NCI-H2107 (cell line): ENCODE results near the gene G6PD.

ENCODE experiments used
- DNase-seq: peaks from one replicate; lab custom pipeline; 2025; lab: John Stamatoyannopoulos, UW

G6PD gene

DNA sequence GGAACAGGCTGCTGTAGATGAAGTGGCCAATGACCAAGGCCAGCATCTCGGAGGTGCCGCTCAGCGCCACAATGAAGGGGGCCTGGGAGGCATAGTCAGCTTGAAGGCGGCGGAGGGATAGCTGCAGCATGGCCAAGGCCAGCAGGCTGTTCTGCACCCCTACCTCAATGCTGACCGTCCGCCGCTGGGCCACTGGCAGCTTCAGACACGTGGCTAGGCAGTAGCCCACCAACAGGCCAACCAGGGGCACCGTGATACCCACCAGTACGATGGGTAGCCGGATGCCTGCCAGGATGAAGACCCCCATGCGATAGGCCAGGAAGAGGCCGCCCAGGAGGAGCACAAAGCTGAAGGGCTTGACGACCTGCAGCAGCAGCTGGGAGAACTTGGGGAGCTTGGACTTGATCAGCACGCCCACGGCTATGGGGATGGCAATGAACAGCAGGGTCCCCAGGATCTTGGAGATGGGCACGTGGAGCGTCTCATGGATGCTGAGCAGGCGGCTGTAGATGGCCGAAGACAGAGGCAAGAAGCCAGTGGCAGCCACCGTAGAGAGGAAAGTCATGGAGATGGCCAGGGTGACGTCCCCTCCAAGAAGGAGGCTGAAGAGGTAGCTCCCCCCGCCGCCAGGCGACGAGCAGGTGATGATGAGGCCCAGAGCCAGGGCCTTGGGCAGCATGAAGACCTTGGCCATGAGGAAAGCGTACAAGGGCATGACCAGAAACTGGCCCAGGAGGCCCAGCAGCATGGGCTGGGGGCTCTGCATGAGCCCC is 58.9 kb downstream of the G6PD start:
- no peak for DNase-seq

DNA sequence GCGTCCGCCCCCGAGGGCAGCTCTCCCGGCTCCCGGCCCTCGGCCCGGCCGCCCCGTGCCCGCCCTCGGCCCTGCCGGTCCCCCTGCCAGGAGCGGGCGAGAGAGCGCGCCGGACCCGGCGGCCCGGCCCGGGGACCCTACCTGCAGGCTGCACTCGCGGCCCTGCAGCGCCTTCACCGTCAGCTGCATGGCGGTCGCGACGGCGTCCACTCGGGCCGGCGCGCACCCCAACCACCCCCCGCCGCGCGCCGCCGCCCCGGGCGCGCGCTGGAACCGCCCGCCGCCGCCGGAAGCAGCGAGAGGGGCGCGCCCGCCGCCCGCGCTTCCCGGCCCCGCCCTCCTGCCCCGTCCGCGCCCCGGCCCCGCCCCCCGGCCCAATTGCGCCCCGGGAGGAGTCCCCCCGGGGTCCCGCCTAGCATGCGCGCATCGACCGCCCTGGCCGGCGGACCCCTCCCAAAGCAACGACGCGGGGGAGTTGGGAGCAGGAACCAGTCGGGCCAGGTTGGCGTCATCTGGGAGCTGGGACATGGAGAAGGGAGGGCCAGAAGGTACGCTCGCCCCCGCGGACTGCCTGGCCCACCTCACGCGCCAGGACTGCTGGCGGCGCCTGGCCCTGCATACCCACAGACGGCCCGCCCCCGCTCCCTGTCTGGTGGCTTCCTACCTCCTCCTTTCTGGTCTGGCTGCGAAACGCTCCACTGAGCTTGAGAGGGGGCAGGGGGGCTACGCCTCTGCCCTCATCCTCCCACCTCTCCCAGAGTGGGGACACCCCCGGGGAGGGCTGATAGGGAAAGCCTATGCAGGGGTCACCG is 60.0 kb downstream of the G6PD start, which contains the start of gene UBL4A:
Gene UBL4A, minus strand, starts transcription at position 220 of the 812 bp plus-strand sequence. Its CDS starts 31 bp downstream, at position 189.
- no peak for DNase-seq

DNA sequence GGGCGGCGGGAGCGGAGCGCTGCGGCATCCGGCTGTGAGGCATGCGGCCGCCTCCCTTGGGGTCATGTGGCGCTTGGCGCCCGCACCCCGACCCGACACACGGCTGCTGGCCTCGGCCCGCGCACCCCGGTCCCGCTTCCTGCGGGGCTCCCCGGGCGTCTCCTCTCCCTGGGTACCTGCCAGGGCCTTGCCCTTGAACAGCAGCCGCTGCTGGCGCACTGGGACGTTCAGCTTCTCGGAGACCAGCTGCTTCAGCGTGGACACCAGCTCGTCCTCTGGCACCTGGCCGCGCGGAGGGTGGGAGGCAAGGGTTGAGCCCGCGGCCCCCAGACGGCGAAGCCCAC is 60.6 kb downstream of the G6PD start:
- no peak for DNase-seq

DNA sequence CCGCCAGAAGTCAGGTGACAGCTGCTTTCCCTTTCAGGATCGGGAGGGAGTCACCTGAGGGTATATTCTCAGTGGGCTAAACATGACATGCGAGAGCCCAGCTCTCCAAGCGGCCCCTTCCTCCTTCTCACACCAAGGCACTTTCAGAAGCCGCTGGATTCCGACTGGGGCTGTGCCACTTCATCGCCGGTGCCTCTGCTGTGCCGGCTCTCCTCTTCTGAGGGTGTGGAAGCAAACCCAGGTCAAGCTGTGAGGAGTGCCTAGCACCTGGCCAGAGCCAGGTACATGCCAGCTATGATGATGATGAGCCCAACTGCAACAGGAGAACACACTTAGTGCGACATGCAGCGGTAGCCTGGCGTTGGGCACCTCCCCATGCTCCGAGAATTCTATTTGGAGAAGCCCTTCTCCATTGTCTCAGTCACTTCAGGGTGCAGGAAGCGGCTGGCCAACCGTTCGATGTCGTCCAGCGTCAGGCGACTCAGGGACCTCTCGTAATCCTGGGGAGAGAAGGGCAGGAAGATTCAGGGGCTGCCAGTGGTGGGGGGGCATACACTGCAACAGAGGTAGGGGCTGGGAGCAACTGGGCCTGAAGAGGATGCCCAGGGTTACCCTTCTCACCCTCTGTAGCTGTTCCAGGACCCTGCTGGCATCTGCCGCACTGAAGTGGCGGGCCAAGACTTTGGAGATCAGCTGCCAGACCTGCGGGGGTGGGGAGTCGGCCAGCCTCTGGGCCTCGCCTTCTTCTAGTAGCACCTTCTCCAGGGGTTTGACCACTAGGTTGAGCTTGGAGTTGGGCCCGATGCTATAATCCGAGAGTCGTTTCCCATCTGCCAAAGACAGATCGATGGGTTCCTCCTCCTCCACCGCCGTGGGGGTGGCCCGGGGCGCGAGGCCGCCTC is 61.2 kb downstream of the G6PD start:
- DNase-seq, result no peak

DNA sequence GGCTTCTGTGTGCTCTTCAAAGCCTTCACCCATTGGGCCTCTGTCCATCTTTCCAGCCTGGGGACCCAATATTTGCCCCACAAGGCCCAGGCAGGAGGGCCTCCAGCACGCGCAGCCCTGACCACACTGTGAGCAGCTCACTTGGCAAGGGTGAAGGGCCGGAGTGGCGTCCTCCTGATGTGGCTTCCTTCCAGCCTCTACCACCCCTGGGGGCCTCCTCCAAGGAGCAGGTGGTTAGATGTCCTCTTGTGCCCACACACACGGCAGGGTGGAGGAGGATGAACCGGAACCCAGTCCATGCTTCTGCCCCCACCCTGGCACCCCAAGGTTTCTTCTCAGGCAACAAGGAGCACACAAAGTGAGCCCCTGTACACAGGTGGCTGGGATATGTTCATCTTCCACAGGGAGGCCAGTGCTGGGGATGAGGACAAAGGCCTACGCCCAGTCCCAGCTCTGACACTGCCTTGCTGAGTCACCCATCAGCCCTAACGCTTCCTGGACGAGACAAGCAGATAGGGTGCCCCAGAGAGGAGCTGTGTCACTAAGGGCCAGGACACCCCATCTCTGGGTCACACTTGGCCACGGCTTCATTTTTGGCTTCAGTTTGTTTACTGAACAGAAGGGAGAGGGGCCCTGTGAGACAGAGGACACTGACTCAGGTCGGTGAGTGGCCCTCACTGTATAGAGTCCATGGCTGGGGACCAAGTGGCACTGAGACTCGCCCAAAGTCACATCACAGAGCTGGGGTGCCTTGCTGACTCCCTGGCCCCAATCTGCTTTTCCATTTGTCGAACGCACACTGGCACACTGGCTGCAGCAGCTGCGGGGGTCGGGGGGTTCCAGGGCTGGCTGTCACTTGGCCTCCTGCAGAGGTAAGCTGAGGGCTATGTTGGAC is 62.1 kb downstream of the G6PD start:
- DNase-seq, result no peak

DNA sequence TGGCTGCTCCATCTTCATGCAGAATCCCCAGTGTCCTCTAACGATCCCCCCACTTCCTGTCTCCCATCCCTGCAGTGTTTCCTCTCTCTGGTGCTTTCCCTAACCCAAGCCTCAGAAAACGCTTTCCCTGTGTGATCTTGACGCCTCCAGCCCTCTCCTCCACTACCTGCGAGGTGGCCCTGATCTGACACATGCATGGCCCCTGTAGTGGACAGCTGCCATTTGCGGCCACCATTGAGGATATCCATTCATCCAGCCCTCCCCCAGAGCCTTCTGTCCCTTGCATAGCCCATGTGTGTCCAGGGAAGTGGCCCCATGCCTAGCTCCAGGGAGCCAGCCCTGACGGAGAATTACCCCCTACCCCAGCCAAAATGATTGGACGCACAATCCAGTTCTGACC is 63.3 kb downstream of the G6PD start:
- no peak for DNase-seq

DNA sequence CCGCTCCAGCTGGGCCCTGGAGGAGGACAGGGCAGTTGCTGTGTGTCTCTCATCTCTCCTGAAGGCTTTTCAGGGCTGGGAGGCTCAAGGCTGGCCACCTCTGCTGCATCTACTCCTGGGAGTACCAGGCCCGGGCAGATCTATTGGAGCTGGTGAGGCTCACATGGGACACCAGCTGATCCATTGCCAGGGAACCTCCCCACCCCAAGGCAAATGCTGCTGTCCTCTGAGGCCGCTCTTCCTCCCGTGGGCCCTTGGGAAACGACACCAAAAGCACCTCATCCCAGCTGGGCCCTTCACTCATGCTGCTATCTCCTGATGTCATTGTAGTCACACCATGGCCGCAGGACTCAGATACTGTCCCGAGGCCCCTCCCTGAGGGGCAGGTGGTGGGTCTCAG is 63.9 kb downstream of the G6PD start:
- no peak for DNase-seq

DNA sequence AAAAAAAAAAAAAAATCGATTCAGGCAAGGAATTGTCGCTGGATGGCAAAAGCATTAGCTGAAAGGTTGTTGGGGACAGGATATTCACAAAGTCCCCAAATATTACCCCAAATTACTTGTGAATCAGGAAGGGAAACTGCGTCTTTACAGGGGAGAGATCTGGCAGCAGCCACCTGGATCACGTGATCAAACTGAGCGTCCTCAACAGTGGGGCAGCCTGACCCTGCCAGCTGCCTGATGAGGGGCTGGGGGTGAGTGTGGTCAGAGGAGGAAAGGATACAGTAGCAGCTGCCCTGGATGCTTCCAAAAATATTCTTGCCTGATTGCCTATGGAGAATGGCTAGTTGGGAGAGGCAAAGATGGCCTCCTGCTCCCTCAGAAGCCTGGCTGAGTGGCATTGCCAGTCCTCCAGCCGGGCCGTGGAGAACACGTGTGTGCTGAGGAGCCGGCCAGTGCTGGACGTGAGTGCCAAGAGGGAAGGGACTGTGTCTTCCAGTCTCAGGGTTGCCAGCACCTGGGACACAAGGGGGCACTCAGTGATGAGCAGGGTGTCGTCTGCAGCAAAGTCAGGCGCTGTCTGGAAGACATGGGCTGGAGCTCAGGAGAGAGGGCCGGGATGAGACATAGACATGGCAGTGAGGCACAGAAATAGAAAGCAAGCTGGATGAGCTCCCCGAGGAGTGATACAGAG is 64.6 kb downstream of the G6PD start:
- DNase-seq, result no peak
